ENCODE results near the gene GAB2. TPM values are rescaled to one million over a fixed set of nuclear protein-coding genes. Genes with fewer than 3 reads are reported as not detected.

GAB2 gene
- total and polyA plus RNA-seq, 2 donors (not counting 1 experiment from before 2014, with no cell fraction given) = 5.8 to 85.9 TPM

- no peaks in the 10 kb centered on the region for H3K27me3 Mint-ChIP-seq
- H3K4me3 Mint-ChIP-seq = peak overlapping the region; percentile 91
- Histone ChIP-seq H3K4me2 (replicated peaks; ENCODE audit: low read depth, low read length, poor library complexity, severe bottlenecking) (peak overlapping the region; percentile 64), H3K4me3 (ENCODE audit: control extremely low read depth in 1 of 5, extremely low read depth in 1 of 5, insufficient read depth in 1 of 5, low read depth in 2 of 5, low read length in 4 of 5) (peak overlapping the region in 3 of 5 experiments; percentile 44 to 54 (median 44)), H4K20me1 (ENCODE audit: control insufficient read depth, insufficient read depth, low read length, poor library complexity, severe bottlenecking) (no peaks in the 10 kb centered on the region), H3K36me3 (replicated peaks in 1 of 2; ENCODE audit: control extremely low read depth in 1 of 2, control insufficient read depth in 1 of 2, extremely low read depth in 1 of 2, insufficient read depth in 2 of 2, low read length in 1 of 2) (no peaks in the 10 kb centered on the region), H3K9ac (ENCODE audit: low read length) (peak overlapping the region; percentile 47), H3K79me2 (ENCODE audit: control insufficient read depth, insufficient read depth, low read length) (no peaks in the 10 kb centered on the region), H3K4me1 (ENCODE audit: control insufficient read depth in 2 of 2, insufficient read depth in 2 of 2, low read length in 2 of 2) (peaks cover 55 to 62% of the 10 kb centered on the region in 2 donors), H3K27me3 (replicated peaks in 1 of 4; ENCODE audit: control extremely low read depth in 1 of 4, control insufficient read depth in 3 of 4, insufficient read depth in 4 of 4, low read length in 3 of 4) (no peaks in the 10 kb centered on the region), H3K27ac (ENCODE audit: low read length in 2 of 2) (peak overlapping the region in 1 of 2 donors; percentile 29), H2AFZ (ENCODE audit: insufficient read depth, low read depth, low read length, poor library complexity, severe bottlenecking) (peak overlapping the region; percentile 41), H3K9me3 (ENCODE audit: control extremely low read depth in 1 of 3, control insufficient read depth in 2 of 3, insufficient read depth in 1 of 3, low read length in 2 of 3) (no peaks in the 10 kb centered on the region)
- H3K4me1 Mint-ChIP-seq = peaks cover 71% of the 10 kb centered on the region
- ATAC-seq (ENCODE audit: low read depth) = peak; percentile 28
- CTCF ChIA-PET = interaction anchor here (0.7 to 6.4 kb wide), 10 partner anchors 8 to 285 kb away, joined by 3 to 143 read pairs (median 4); partner anchors contain the start of genes GAB2 and NARS2
- peak; percentile 33 for DNase-seq
- H3K27ac Mint-ChIP-seq = peak overlapping the region; percentile 90
- intact Hi-C loops (cut with micrococcal nuclease) = loop anchor here (1.0 to 10.0 kb wide), 2 partner anchors 8 to 603 kb away; partner anchors contain the start of genes AAMDC and RSF1
- H3K9me3 Mint-ChIP-seq (ENCODE audit: insufficient read depth) = no peaks in the 10 kb centered on the region
- POLR2A ChIA-PET = interaction anchor here (0.5 to 4.4 kb wide), 3 partner anchors 8 to 23 kb away, joined by 3 to 48 read pairs (median 24); partner anchors contain the start of gene GAB2
- TF ChIP-seq CTCF (IDR thresholded peaks at IDR 0.05) (no peak), EZH2 (IDR thresholded peaks at IDR 0.05; ENCODE audit: borderline replicate concordance, insufficient read depth, low read depth, low read length, poor library complexity, severe bottlenecking) (no peak)
Observed at GRCh38 chr11:78428266-78428636, 10.6 kb upstream of the GAB2 start.

- intact Hi-C loops (cut with micrococcal nuclease) = loop anchor here (1.0 to 10.0 kb wide), 2 partner anchors 7 to 603 kb away; partner anchors contain the start of genes AAMDC and RSF1
- Mint-ChIP-seq H3K4me1 (peaks cover 71% of the 10 kb centered on the region), H3K4me3 (peak overlapping the region; percentile 91), H3K27me3 (no peaks in the 10 kb centered on the region), H3K27ac (peak overlapping the region; percentile 90), H3K9me3 (ENCODE audit: insufficient read depth) (no peaks in the 10 kb centered on the region)
- Histone ChIP-seq H3K9ac (ENCODE audit: low read length) (peak overlapping the region; percentile 47), H3K79me2 (ENCODE audit: control insufficient read depth, insufficient read depth, low read length) (no peaks in the 10 kb centered on the region), H3K9me3 (ENCODE audit: control extremely low read depth in 1 of 3, control insufficient read depth in 2 of 3, insufficient read depth in 1 of 3, low read length in 2 of 3) (no peaks in the 10 kb centered on the region), H3K27me3 (replicated peaks in 1 of 4; ENCODE audit: control extremely low read depth in 1 of 4, control insufficient read depth in 3 of 4, insufficient read depth in 4 of 4, low read length in 3 of 4) (no peaks in the 10 kb centered on the region), H3K4me3 (ENCODE audit: control extremely low read depth in 1 of 5, extremely low read depth in 1 of 5, insufficient read depth in 1 of 5, low read depth in 2 of 5, low read length in 4 of 5) (peak overlapping the region in 4 of 5 experiments; percentile 38 to 54 (median 44)), H4K20me1 (ENCODE audit: control insufficient read depth, insufficient read depth, low read length, poor library complexity, severe bottlenecking) (no peaks in the 10 kb centered on the region), H3K36me3 (replicated peaks in 1 of 2; ENCODE audit: control extremely low read depth in 1 of 2, control insufficient read depth in 1 of 2, extremely low read depth in 1 of 2, insufficient read depth in 2 of 2, low read length in 1 of 2) (no peaks in the 10 kb centered on the region), H2AFZ (ENCODE audit: insufficient read depth, low read depth, low read length, poor library complexity, severe bottlenecking) (peak overlapping the region; percentile 41), H3K4me2 (replicated peaks; ENCODE audit: low read depth, low read length, poor library complexity, severe bottlenecking) (peak overlapping the region; percentile 64), H3K27ac (ENCODE audit: low read length in 2 of 2) (peak overlapping the region in 1 of 2 donors; percentile 29), H3K4me1 (ENCODE audit: control insufficient read depth in 2 of 2, insufficient read depth in 2 of 2, low read length in 2 of 2) (peaks cover 55 to 62% of the 10 kb centered on the region in 2 donors)
- no peak for TF ChIP-seq CTCF (IDR thresholded peaks at IDR 0.05)
- no peak for TF ChIP-seq EZH2 (IDR thresholded peaks at IDR 0.05; ENCODE audit: borderline replicate concordance, insufficient read depth, low read depth, low read length, poor library complexity, severe bottlenecking)
- 2% methylated on average over 8 of the region's 11 CpGs for WGBS (ENCODE audit: insufficient coverage)
- DNase-seq (peak; percentile 34), ATAC-seq (ENCODE audit: low read depth) (peak; percentile 18)
- ChIA-PET POLR2A (interaction anchor here (0.5 to 4.4 kb wide), 4 partner anchors 7 to 23 kb away, joined by 3 to 48 read pairs (median 14); partner anchors contain the start of gene GAB2), CTCF (interaction anchor here (0.7 to 6.4 kb wide), 10 partner anchors 9 to 284 kb away, joined by 3 to 143 read pairs (median 4); partner anchors contain the start of genes GAB2 and NARS2)
Observed at GRCh38 chr11:78427615-78428265, 10.1 kb upstream of the GAB2 start.
